ENCODE data around the gene FAM236D.
"Not testable (repeated sequence)": the region's sequence is repeated elsewhere in the genome, so short reads cannot be mapped to it uniquely, and the experiment has no call there.

Gene FAM236D

DNA sequence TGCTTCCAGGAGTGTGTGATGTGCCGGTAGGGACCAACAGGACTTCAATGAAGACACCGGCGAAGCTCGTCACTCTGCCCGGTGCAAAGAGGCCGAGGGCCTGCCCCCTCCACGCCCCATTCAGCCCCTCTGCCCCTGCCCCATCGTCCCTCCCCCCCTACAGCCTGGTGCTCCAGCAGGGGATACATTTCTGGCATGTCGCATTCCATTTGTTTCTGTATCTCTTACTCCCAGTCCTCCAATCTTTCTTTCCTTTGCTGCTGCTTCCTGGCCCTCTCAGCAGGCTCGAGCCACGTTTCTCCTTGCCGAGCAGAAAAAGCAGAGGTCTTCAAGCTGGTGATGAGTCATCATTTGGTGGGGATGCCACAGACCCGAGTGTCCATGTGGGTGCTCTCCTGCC lies at the start of gene FAM236D:
FAM236D (minus strand) TSS at position 101 of the 400 bp plus-strand sequence; CDS start at position 1, 100 bp downstream.
- DNase-seq (ENCODE audit: low spot score): not testable (repeated sequence)

DNA sequence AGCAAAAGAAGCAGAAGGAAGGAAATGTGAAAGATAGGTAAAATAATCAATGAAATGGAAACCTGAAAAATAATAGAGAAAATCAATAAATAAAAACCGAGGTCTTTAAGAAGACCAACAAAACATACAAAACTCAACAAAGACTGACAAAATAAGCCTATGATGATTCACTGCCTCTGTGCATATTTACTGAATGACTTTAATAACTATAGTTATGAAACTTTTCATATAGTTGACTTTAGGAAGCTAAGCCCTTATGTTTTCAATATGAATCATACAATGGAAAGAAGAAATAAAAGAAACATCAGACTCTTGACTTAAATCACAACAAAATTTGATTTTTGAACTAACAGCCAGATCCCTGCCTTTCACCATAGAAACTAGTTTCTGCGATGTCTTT lies 29.5 kb upstream of the FAM236D start:
- not testable (repeated sequence) for DNase-seq (ENCODE audit: low spot score)

DNA sequence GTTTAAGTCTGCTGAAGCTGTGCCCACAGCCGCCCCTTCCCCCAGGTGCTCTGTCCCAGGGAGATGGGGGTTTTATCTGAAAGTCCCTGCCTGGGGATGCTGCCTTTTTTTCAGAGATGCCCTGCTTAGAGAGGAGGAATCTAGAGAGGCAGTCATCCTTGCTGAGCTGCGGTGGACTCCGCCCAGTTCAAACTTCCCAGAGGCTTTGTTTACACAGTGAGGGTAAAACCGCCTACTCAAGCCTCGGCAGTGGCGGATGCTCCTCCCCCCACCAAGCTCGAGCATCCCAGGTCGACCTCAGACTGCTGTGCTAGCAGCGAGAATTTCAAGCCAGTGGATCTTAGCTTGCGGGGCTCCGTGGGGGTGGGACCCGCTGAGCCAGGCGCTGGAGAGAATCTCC lies 22.7 kb upstream of the FAM236D start:
- not testable (repeated sequence) for DNase-seq (ENCODE audit: low spot score)

DNA sequence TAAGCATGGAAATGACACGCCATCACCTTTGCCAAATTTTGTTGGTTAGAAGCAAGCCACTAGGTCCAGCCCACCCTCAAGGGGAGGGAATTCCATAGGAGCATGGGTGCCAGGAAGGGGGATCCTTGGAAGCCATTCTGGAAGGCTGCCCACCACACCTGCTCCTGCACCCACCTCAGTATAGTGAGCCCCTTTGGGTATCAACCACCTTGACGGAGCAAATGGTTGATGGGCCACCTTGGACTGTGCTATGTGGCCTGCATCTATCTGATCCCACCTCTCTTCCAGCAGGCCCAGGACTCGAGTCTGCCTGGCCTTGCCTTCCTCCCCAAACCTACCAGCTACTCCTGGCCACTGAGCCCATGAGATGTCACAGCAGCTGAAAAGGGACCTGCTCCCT lies 17.6 kb downstream of the FAM236D start:
- DNase-seq (ENCODE audit: low spot score): not testable (repeated sequence)

DNA sequence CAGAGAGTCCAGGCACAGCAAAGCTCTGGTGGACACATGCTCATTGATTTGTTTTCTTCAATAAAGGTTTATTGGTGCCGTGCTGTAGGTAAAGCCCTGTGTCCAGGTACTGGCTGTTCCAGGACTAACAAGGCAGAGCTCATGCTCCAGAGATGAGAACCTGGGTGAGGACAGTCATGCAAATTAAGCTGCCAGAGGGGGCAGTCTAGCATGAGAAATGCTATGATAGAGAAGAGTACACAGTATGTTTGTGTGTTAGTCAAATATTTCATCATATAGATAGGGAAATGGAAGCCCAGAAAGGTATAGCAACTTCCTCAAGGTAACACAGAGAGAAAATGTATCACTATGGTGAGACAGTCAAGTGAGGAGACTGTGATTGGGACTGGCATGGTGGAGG lies 19.9 kb downstream of the FAM236D start:
- DNase-seq (ENCODE audit: low spot score): not testable (repeated sequence)

DNA sequence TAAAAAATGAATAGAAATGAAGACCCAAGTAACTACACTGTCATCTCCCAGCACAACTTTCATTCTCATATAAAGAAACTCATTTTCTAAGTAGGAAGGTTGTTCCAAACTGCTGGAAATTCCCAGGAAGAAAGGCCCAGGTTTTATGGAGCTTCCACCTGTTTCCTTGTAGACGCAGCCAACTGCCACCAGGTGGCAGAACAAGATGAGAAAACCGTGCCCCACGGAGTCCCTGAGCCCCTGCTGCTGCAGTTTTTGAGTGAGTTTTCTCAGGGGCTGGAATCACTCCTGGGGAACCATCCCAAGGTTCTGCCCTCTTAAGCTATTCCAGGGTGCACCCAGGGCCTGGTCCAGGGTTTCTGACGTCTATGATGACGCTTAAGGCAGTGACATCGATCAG lies 24.0 kb downstream of the FAM236D start:
- DNase-seq (ENCODE audit: low spot score): not testable (repeated sequence)

DNA sequence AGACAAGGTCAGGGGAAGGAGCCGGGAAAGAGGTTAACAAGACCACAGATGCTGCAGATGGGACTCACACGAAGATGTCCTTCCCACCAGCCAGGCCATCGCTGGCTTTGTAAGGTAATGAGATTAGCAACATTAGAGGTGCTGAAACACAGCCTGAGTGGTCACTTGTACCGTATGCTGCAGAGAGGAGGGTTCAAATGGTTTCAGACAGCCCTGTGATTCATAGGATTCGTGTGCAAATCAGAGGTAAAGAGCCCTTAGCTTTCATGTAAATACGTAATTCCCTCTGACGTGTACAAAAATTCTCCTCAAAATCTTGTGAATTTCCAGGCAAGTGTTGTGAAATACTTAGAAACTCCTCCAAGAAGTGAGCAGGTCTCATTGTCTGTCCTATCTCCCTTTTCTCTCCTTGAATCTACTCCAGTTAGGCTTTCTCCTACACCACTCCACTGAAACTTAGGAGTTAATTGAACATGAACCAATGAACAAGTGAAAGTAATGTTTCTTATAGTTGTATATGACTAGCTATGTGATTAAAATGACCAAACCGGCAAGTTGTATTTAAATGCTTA lies 24.6 kb downstream of the FAM236D start:
- not testable (repeated sequence) for DNase-seq (ENCODE audit: low spot score)

DNA sequence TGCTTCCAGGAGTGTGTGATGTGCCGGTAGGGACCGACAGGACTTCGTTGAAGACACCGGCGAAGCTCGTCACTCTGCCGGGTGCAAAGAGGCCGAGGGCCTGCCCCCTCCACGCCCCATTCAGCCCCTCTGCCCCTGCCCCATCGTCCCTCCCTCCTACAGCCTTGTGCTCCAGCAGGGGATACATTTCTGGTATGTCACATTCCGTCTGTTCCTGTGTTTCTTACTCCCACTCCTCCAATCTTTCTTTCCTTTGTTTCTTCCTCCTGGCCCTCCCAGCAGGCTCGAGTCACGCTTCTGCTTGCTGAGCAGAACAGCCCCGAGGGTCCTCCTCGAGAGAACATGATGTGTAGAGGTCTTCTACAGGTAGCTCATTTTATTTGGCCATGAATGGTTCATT lies 25.4 kb downstream of the FAM236D start, which contains the start of gene FAM236B:
FAM236B (minus strand) TSS at position 101 of the 400 bp plus-strand sequence; CDS start at position 1, 100 bp downstream.
- DNase-seq (ENCODE audit: low spot score): not testable (repeated sequence)

DNA sequence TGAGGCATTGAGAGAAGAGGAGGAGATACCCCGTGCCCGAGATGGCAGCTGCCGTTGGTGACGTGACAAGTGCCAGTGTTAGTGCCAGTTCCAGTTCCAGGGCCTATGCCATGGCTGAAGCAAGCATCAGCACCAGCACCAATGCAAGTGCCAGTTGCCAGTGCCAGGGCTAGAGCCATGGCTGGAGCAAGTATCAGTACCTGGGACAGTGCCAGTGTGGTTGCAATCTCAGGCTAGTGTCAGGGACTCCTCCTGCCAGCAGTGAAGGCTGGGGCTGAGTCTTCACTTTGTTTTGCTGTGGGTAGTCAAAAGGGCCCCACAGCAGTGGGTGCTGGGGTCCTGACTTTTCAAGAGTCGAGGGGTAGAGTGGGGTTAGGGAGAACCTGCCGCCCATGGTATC lies 29.9 kb downstream of the FAM236D start:
- not testable (repeated sequence) for DNase-seq (ENCODE audit: low spot score)

DNA sequence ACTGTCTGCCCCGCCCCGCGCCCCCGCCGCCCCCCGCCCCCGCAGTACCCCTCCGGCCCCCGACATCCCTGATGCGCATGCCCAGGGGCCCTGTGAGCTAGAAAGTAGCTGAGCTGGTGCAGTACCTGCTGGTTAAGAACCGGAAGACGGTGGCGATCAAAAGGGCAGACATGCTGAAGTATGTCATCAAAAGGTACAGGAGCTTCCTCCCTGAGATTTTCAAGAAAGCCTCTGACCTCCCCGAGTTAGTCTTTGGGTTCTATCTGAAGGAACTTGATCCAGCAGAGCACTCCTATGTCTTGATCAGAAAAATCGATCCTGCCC lies 30.6 kb downstream of the FAM236D start:
- DNase-seq (ENCODE audit: low spot score): not testable (repeated sequence)

DNA sequence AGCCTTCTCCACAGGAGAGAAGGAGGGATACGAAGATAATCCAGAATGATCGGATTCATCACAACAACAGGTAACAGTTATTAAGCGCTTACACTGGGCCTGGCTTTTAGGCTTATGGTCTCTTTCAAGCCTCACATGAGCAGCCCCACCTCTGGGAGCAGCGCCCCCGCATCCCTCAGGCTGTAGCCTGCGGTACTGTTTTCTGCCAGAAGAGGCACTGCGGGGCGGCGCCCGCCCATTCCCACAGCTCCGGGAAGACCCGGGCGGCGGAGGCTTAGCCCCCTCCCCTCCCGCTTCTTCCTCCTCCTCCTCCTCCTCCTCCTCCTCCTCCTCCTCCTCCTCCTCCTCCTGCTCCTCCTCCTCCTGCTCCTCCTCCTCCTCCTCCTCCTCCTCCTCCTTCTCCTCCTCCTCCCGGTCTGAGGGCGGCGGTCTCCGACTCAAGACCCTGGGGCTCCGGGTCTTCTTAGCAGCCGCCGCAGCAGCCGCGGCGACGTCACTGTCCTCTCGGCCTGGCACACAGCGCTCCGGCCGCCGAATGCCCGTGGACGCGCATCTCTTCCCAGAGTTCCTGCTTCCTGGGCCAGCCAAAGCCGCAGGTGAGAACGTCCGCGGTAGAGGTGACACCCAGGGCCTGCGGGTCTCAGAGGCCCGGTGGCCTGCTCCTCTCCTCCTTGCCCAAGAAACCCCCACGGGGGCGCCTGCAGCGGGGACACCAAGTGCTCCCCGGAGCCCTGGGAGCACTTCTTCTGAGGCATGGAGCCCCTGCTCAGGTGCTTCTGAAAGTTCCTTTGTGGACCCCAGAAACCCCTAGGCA lies 31.1 kb downstream of the FAM236D start, which contains the start of gene DMRTC1B:
DMRTC1B (plus strand) TSS at position 238 of the 814 bp plus-strand sequence. CDS start 68,246 bp downstream, outside the sequence.
- DNase-seq (ENCODE audit: low spot score): not testable (repeated sequence)

DNA sequence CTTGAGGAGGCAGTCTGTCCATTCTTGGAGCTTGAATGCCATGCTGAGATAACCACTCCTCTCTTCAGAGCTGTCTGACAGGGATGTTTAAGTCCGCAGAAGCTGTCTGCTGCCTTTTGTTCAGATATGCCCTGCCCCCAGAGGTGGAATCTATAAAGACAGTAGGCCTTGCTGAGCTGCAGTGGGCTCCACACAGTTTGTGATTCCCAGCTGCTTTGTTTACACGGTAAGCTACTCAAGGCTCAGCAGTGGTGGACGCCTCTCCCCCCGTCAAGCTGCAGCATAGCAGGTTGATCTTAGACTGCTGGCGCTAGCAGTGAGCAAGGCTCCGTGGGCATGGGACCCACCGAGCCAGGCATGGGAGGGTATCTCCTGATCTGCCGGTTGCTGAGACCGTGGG lies 47.6 kb downstream of the FAM236D start:
- DNase-seq (ENCODE audit: low spot score): not testable (repeated sequence)
